ENCODE results near the gene FEN1.

Gene FEN1

DNA sequence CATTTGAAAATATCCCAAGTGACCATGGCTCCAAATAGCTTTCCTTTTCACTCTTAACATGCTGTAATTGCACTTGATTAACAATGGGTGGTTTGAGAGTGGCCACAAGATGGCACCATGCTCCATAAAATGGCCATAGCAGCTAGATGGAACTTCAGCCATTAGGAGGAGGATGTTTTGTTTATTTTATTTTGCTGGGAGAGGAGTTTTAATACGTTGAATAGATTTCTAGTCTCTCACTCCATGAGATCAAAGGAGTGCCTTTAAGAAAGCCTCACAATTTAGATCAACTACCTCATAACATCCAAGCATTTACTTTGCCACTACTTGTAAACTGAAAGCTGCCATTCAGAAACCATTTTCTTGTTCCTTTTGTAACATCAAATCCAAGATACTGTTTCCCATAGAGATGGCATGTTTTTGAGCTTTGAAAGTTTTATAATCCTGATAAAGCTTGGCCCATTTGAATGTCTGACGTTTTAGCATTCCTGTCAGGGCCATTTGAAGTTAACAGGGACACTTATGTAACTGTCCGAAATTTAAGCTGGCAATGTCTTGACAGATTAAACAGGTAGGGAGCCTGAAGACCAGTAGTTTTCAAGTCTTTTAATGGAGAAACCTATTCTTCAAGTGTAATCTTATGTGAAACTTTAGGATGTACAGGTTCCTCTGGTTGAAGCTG lies 4.7 kb downstream of the FEN1 start:
- DNase-seq, result no peak

- DNase-seq, result no peak
Measured at GRCh38 chr11:61799665-61800284, 7.1 kb downstream of the FEN1 start.

DNA sequence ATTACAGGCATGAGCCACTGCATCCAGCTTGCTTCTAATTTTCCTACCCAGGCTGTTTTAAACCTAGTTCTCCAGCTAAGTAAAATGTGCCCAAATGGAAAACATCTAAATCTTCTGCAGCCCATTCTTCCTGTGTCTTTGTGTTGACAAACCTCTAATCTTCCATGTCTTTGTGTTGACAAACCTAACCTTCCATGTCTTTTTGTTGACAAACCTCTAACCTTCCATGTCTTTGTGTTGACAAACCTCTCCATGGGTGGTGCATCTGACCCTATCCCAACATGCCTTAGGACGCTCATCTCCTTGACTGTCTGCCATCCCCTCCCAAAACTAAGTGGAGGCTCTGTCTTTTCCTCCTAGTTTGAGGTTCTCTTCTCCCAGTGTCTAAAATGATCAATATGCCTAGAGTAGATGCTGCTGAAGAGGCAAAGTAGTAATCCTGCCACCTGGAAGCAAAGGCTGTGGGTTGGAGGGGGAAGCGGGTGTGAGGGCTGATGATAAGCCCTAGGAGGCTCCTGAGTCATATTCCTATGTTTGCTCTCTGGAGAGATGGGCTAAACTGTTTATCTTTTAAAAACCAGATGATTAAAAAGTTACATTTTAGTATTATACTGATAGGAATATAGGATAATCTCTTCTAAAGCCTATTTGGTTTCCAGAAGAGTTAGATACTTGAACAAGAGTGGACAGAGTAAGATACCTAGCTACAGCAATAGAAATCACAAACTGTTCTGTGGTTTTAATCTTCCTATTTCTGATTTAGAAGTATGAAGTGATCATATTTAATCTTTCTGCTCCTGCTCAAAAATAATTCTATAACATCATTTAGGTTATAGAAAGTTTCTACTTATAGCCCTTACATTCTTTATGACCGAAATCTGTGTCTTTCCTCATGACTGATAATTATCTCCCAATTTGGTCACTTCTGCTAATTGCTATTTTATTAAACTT lies 7.9 kb downstream of the FEN1 start:
- no peak for DNase-seq

DNA sequence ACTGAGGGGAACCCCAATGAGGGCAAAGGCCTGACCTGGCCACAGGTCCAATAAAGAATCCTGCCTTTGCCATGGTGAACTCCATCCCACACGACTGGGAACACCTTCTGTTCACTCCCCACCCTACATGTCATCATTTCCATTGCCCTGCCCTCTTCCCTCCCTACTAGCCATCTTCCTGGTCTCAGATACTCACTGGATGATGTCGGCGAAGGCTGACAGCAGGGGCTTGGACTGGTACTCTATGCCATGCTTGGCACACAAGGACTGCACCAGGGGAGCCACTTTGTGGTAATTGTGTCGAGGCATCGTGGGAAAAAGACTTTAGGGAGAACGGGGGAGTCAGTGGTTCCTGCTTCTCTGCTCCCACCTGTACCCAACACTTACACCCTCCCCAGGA lies 9.9 kb downstream of the FEN1 start:
- no peak for DNase-seq

DNA sequence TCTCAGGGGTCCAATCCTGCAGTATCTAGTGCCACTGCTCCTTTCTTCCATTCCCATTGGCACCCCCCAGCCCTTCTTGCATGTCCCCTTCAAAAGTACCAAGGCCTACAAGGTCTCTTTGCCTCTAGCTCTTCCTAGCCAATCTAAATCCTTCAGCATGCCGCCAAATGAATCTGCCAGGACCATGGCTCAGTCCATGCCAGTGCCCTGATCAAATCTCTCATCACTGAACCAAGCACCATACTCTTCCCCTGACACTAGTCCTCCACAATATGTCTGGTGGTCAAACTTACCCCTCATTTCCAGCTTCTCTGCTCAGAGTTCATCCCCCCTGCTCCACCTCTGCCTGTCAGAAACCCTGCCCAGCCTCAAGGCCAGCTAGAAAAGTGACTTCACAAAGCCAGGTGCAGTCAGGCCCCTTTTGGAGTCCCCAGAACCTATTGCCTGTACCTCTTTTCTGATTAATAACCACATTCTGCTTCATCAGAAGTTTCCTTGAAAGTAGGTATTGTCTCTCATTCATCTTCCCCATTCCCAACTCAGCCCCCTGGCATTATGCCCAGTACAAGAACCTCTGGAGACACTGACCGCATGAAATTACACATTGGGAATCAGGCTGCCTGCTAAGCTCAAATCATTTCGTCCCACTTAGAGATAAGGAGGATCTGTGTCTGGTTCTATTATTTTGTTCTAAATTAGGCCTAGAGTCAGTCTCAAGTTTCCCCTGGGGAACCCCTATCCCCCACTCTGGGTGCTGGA lies 11.4 kb downstream of the FEN1 start:
- no peak for DNase-seq

- DNase-seq, result no peak
Measured at GRCh38 chr11:61805146-61805545, 12.4 kb downstream of the FEN1 start.

DNA sequence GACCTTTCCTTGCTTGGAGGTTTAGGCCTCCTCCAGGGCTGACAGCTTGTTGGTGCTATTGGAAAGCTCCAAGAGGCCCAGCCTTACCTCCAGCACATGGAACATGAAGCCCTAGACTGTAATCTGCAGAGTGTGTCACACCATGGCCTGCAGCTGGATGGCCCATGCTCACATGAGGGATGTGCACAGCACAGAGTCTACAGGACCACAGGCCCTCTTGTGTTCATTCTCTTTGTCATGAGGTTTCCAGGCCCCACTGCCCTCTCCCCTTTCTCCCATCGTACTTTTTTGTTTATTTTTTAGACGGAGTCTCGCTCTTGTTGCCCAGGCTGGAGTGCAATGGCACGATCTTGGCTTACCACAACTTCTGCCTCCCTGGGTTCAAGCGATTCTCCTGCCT lies 14.1 kb downstream of the FEN1 start:
- DNase-seq, result no peak

DNA sequence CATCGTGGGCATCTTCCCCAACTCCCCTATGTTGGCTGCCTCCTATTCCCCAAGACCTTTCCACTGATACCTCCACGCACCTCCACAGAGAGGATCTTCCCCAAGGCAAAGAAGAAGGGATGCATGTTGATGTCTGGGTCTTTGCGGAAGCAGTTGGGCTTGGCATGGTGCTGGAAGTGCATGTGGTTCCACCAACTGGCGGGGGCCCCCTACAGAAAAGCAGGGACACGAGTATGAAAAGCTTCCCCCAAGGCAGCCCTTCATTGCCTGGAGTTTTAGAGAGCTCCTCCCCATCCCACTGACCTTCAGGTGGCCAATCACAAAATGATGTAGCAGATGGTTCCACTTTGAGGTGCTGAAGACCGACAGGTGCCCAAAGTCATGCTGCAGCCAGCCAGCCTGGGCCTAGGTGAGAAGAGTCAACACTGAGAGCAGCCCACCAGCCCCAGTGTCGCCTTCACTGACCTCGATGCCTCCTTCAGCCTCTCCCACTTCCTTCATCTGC lies 18.0 kb downstream of the FEN1 start:
- no peak for DNase-seq

DNA sequence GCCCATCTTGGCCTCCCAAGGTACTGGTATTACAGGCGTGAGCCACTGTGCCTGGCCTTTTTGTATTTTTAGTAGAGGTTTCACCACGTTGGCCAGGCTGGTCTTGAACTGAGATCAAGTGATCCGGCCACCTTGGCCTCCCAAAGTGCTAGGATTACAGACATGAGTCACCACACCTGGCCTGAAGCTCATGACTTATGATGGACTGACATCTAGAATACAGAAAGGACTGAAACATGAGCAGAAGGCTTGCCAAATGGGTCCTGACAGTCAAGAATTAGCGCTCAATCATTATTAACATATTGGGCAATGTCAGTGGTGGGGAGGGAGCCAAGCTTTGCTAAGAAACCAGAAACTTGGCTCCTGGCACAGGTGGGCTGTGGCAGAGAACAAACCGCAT lies 19.1 kb downstream of the FEN1 start:
- DNase-seq, result no peak

GRCh38 chr11:61812736-61813411 lies 20.2 kb downstream of the FEN1 start:
- no peak for DNase-seq

GRCh38 chr11:61814247-61814957 lies 21.7 kb downstream of the FEN1 start:
- DNase-seq, result no peak

- peak; percentile 15 for DNase-seq
Measured at GRCh38 chr11:61814958-61815789, 22.5 kb downstream of the FEN1 start.

DNA sequence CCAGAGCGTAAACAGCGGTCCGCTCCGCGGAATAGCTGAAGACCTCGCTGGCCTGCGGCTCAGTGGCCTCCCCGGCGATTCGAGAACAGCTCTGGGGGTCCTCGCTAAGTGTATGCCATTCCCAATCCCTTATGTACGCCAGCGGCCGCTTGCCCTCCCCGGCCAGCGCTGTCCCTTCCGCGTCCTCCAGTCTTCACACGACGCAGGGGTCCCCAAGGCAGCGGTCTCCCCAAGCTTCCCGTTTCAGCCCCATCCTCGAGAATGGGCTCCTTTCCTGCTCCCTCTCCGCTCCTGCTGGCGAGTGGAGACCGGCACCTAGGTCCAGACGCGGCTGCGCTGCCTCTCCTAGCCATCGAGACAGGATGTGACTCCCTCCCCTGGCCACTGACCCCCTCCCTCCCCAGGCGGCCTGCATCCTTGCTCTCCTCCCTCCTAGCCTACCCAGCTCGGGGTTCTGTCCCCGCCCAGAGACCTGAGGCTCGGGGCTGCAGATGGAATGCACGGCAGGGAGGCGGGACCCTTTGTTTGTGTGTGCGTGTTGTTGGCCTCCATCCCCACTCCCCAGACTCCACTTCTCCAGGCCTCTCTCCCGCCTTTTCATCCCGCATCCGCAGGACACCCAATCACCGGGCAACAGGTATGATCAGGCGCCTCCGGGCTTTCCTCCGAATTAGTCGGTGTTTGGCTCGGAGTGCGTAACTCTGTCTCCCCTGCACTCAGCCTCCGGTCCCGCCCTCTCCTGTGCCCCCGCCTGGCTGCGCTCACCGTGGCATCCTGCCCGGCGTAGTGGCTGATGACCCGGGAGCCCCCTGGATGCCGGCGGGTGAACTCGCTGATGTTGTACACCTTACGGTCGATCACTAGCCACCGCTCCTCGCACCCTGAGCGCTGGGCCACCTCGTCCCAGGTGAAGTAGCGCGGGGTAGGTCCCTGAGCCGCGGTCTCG lies 23.4 kb downstream of the FEN1 start:
- peak; percentile 29 for DNase-seq

DNA sequence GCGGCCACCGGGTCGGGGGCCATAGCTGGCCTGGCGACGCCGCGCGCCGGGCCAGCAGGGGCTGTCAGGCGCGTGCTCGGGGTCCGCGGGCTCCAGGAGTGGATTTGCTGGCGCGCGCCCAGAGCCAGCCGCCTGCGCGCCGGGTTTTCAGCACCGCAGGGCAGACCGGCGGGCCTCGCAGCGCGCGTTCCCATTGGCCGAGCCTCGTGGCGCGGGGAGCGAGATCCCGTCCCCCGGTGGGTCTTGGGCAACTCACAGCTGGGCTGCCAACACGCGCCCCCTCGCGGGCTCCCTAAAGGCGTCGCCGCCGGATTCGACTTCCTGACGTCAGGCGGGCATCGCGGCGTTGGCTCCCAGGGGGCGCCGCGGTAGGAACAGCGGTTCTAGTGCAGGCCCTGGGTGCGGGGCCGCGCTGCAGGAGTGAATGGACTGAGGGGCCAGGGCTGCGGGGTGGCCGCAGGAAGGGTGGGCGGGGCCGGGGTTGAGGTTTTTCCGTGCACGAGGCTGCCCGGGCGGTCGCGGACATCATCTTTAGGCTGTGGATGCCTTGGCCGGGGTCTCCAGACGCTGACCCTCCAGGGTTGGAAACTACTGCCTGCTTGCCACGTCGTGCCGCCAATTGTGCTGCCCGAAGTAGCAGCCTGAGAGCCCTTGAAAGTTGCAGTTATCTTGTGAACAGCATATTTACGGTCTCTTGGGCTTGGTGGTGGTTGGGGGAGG lies 24.2 kb downstream of the FEN1 start, which contains the start of gene FADS1:
TSS of gene FADS1 (minus strand) at position 268 of the 720 bp plus-strand sequence. CDS start at position 194, 74 bp downstream.
- DNase-seq, result peak; percentile 70

GRCh38 chr11:61817471-61818202 lies 24.9 kb downstream of the FEN1 start:
- no peak for DNase-seq

- no peak for DNase-seq
Measured at GRCh38 chr11:61820174-61820573, 27.5 kb downstream of the FEN1 start.

- no peak for DNase-seq
Measured at GRCh38 chr11:61826930-61827570, 34.3 kb downstream of the FEN1 start.
